Activated naive CD8-positive, alpha-beta T cell treated with anti-CD3 and anti-CD28 coated beads, Interleukin-2, amount 10 ng/mL, durations not matched to agents 7 days and 5 days (primary cell): Measurements from ENCODE around the gene FLRT2. TPM values are rescaled to one million over a fixed set of nuclear protein-coding genes. Genes with fewer than 3 reads are reported as not detected.

ENCODE experiments used
- ATAC-seq: fragments of 150-1000 bp; cut with Tn5 transposase; one replicate; pipeline ENCODE4 v1.10.0; 2021; ENCODE audit warnings: low read depth, moderate library complexity
- POLR2A ChIA-PET: fragments of 350-600 bp; sonication (Branson Sonifier 250); formaldehyde crosslinking; loops from one replicate; lab custom pipeline; 2021; ENCODE audit warnings: antibody characterized with exemption; lab: Charles Lee
- DNase-seq: peaks from one replicate; pipeline ENCODE4 v3.0.0; 2021
- H3K27ac Mint-ChIP-seq: one replicate; pipeline ENCODE4 v1.8.0; 2022; ENCODE audit warnings: mild to moderate bottlenecking, mixed read lengths
- H3K27me3 Mint-ChIP-seq: one replicate; pipeline ENCODE4 v1.8.0; 2022; ENCODE audit warnings: mild to moderate bottlenecking, moderate library complexity, mixed read lengths
- H3K36me3 Mint-ChIP-seq: one replicate; pipeline ENCODE4 v1.8.0; 2021; ENCODE audit warnings: mild to moderate bottlenecking, mixed read lengths
- H3K4me1 Mint-ChIP-seq: one replicate; pipeline ENCODE4 v1.8.0; 2021; ENCODE audit warnings: mixed read lengths
- H3K4me3 Mint-ChIP-seq: one replicate; pipeline ENCODE4 v1.8.0; 2022; ENCODE audit warnings: mild to moderate bottlenecking, moderate library complexity, mixed read lengths
- H3K9me3 Mint-ChIP-seq: one replicate; pipeline ENCODE4 v1.8.0; 2021; ENCODE audit warnings: mixed read lengths
- total RNA-seq, 2 experiments: library from RNA; stranded (reverse); gene quantifications; one replicate each; pipeline ENCODE4 v1.2.3, GENCODE V29; 2021

Gene FLRT2
- total RNA-seq, 2 experiments from 2014 or later, result not detected

DNA sequence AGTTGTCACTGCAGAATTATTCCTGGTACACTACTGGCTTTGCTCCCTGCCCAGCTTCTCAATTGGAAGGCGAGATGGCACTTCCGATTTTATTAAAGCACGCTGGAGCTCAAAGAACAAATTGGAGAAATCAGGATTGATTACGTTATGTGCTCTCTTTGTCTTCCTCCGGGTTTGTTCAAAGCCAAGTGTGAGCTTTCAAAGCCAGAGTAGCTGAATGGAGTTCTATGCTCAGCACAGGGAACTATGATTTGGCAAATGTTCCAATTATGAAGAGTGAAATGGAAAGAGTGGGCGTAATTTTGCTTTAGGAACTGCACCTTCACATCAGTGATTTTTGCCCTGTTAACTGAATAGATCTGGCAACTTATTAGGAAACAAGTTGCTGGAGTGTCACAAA, 72.4 kb downstream of the FLRT2 start:
- Mint-ChIP-seq H3K27ac (no peak overlapping the region), H3K4me3 (no peak overlapping the region), H3K9me3 (peaks cover 3% of the 10 kb centered on the region), H3K27me3 (no peaks in the 10 kb centered on the region), H3K4me1 (no peaks in the 10 kb centered on the region), H3K36me3 (no peaks in the 10 kb centered on the region)
- DNase-seq (no peak), ATAC-seq (no peak)
- POLR2A ChIA-PET, result no interaction called here

DNA sequence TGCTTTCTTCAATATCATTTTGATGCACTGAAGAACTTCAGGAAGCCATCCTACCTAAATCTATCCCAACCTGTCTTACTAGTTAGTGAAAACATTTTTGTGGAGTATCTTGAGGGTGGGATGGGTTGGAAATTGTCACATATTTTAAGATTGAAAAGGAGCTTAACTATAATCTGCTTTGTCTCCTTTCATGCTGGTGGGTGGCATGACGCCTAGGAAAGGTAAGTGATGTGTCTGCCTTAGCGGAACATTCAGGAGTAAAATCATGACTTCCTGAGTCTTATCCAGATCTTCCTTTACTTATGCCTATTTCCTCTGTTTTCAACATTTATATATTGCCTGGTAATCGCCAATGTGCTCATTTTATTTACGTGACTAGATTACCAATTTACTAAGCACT, 74.1 kb downstream of the FLRT2 start:
- no peak overlapping the region for H3K4me3 Mint-ChIP-seq

DNA sequence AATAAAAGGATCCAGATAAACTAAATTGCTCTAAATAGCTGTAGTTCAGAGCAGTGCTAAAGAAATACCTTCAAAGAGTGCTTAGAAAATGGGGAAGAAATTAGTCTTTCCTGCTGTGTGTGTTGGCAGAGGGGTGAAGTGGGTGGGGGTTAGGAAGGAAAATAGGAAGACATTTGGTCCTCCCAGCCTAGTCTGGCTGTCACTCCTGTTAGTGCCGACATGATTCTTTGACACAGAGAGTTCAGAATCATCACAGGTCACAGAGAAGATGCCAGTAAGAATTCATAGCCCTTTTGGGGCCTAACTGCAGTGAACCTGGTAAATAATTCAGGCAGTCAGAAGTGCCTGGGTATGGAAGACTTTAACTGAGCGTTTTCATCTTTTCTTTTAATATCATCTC, 74.8 kb downstream of the FLRT2 start:
- Mint-ChIP-seq H3K36me3 (no peaks in the 10 kb centered on the region), H3K4me3 (no peak overlapping the region), H3K27me3 (no peaks in the 10 kb centered on the region), H3K27ac (no peak overlapping the region), H3K9me3 (peaks cover 4% of the 10 kb centered on the region), H3K4me1 (no peaks in the 10 kb centered on the region)
- ATAC-seq (no peak), DNase-seq (no peak)
- POLR2A ChIA-PET, result no interaction called here

More for the DNA sequence above, 74.1 kb downstream of the FLRT2 start:
- no peak for DNase-seq
- no peaks in the 10 kb centered on the region for H3K36me3 Mint-ChIP-seq
- no peaks in the 10 kb centered on the region for H3K4me1 Mint-ChIP-seq
- peaks cover 4% of the 10 kb centered on the region for H3K9me3 Mint-ChIP-seq
- POLR2A ChIA-PET, result no interaction called here
- no peak overlapping the region for H3K27ac Mint-ChIP-seq
- ATAC-seq, result no peak
- no peaks in the 10 kb centered on the region for H3K27me3 Mint-ChIP-seq

DNA sequence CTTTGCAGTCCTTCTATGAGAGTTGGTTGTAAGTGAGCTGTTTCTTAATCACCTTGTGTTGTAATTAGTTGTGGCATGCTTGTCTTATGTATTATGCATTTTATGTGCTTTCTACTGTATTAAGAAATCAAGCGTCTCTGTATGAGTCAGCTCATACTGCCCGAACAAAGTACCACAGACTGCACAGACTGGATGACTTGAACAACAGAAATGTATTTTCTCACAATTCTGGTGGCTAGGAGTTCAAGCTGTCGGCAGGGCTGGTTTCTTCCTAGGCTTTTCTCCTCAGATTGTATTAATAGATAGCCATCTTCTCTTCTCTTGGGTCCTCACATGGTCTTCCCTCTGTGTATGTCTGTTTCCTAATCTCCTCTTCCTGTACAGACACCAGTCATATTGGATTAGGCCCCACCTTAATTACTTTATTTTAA, 77.7 kb downstream of the FLRT2 start:
- H3K4me3 Mint-ChIP-seq, result no peak overlapping the region
- no peaks in the 10 kb centered on the region for H3K4me1 Mint-ChIP-seq
- H3K36me3 Mint-ChIP-seq, result no peaks in the 10 kb centered on the region
- ATAC-seq (no peak), DNase-seq (no peak)
- no peak overlapping the region for H3K27ac Mint-ChIP-seq
- no peaks in the 10 kb centered on the region for H3K27me3 Mint-ChIP-seq
- peaks cover 6% of the 10 kb centered on the region for H3K9me3 Mint-ChIP-seq
- POLR2A ChIA-PET, result no interaction called here

DNA sequence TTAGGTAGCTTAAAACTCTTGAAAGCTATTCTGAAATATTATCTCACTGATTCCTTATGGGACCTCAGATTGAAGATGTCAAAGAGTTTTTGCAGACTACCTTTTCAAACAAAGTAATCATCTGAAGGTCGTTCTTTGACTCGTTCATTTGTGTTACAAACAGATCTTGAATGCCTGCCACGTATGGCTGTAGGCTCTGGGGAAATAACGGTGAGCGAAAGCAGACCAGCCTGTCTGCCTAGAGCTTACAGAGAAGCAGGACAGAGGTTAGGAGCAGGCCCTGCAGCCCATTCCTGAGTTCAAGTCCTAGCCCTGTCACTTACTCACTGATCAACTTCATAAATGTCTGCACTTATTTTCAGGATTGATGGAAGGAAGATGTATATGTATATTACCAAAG, 83.6 kb downstream of the FLRT2 start:
- POLR2A ChIA-PET, result interaction anchor here (0.6 kb wide), 1 partner anchor 1616 kb away, joined by 3 read pairs; no protein-coding TSS in a partner anchor
- Mint-ChIP-seq H3K36me3 (no peaks in the 10 kb centered on the region), H3K4me1 (no peaks in the 10 kb centered on the region), H3K27me3 (no peaks in the 10 kb centered on the region), H3K4me3 (no peak overlapping the region), H3K9me3 (peaks cover 2% of the 10 kb centered on the region), H3K27ac (no peak overlapping the region)
- ATAC-seq, result no peak
- DNase-seq, result no peak

DNA sequence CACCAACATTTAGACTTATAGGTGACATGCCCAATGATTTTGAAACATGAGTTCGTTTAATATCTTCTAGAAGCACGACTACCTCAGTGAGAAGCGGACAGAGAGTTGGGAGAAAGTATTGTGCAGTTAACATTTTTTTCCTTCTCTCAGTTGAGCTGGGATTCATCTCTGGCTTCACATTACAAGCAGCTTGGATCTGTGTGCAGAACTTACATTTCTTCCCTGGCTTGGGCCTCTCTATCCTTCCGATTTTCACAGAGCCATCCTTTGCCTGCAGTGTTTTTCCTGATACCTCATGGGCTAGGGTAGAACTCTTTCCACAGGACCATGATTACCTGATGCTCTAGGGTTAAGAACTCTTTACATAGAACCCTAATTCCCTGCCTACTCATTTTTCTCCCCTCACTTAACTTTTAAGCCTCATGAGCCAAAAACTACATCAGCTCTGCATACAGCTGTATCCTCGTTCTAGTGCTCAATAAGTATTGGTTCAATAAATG, 86.5 kb downstream of the FLRT2 start:
- POLR2A ChIA-PET, result no interaction called here
- no peaks in the 10 kb centered on the region for H3K36me3 Mint-ChIP-seq
- H3K27me3 Mint-ChIP-seq, result no peaks in the 10 kb centered on the region
- DNase-seq (no peak), ATAC-seq (no peak)
- no peaks in the 10 kb centered on the region for H3K9me3 Mint-ChIP-seq
- no peak overlapping the region for H3K4me3 Mint-ChIP-seq
- no peak overlapping the region for H3K27ac Mint-ChIP-seq
- no peaks in the 10 kb centered on the region for H3K4me1 Mint-ChIP-seq

DNA sequence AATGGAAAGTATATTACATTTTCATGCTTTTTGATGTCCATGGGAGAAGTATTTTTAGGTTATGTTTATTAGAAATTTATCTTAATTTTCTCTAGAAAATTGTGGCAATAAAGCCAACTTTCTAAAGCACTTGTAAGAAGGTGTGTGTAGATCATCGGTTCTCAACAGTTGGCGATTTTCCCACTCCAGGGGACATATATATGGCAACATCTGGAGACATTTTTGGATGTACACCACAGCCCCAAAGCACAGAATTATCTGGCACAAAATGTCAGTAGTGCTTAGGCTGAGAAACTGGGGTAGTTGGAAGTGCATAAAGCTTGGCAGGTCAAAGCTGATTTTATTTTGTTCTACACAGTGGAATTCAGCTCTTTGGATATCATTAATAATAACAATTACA, 86.9 kb downstream of the FLRT2 start:
- Mint-ChIP-seq H3K27me3 (no peaks in the 10 kb centered on the region), H3K4me1 (no peaks in the 10 kb centered on the region), H3K36me3 (no peaks in the 10 kb centered on the region), H3K27ac (no peak overlapping the region), H3K9me3 (no peaks in the 10 kb centered on the region), H3K4me3 (no peak overlapping the region)
- POLR2A ChIA-PET, result no interaction called here
- ATAC-seq (no peak), DNase-seq (no peak)

DNA sequence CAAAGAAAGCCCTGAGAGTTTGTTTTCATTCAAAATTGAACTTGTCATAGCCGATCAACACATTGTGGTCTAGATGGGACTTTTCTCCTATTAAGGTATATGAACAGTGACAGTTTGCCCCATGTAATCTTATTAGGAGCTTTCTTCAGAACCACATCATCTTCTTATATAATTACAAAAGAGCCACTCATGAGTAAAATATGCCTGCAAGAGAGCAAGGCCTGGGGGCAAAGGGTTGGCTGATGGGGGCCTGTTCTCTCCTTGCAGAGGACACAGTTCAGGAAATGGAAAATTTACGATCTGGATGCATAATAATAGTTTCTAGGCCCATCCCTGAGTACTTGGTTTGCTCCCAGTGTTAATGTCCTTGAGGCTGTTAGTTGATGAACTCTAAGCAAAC, 87.8 kb downstream of the FLRT2 start:
- POLR2A ChIA-PET, result no interaction called here
- Mint-ChIP-seq H3K4me1 (no peaks in the 10 kb centered on the region), H3K27me3 (no peaks in the 10 kb centered on the region)

DNA sequence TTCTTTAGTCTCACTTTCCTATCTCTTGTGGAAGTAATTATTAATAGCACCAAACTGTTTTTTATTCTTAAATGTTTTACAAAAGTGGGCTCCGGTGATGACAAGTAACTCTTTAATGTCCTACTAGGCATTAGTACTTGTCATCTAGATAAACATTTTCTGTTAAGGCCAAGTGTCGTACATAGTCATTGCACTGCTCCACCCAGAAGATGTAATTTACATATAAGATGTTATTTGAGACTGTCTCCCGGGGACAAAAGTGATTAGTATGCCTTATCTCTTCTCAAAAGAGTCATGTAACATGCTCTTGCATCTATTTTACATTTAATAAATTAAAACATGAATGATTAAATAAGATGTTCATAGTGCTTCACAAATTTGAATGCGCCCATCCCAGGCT, 88.4 kb downstream of the FLRT2 start:
- no peak for ATAC-seq
- no peaks in the 10 kb centered on the region for H3K4me1 Mint-ChIP-seq
- H3K36me3 Mint-ChIP-seq, result no peaks in the 10 kb centered on the region
- POLR2A ChIA-PET, result no interaction called here
- H3K9me3 Mint-ChIP-seq, result no peaks in the 10 kb centered on the region
- no peak for DNase-seq
- no peak overlapping the region for H3K4me3 Mint-ChIP-seq
- H3K27ac Mint-ChIP-seq, result no peak overlapping the region
- H3K27me3 Mint-ChIP-seq, result no peaks in the 10 kb centered on the region

More for the DNA sequence above, 87.8 kb downstream of the FLRT2 start:
- Mint-ChIP-seq H3K27ac (no peak overlapping the region), H3K4me3 (no peak overlapping the region), H3K36me3 (no peaks in the 10 kb centered on the region), H3K9me3 (no peaks in the 10 kb centered on the region)
- ATAC-seq (no peak), DNase-seq (no peak)

DNA sequence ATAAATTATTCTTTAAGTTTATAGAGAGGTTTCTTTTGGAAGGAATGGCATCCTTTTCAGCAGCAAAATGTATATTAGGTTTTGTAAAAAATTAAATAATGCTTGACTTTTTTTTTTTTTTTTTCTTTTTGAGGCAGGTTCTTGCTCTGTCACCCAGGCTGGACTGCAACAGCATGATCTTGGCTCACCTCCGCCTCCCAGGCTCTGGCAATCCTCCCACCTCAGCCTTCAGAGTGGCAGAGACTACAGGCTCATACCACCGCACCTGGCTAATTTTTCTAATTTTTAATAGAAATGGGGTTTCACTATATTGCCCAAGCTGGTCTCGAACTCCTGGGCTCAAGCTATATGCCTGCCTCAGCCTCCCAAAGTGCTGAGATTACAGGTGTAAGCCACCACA, 89.0 kb downstream of the FLRT2 start:
- no peak overlapping the region for H3K4me3 Mint-ChIP-seq
- no peak for DNase-seq
- ATAC-seq, result no peak
- no peaks in the 10 kb centered on the region for H3K36me3 Mint-ChIP-seq
- H3K27ac Mint-ChIP-seq, result no peak overlapping the region
- no peaks in the 10 kb centered on the region for H3K9me3 Mint-ChIP-seq
- POLR2A ChIA-PET, result no interaction called here
- no peaks in the 10 kb centered on the region for H3K27me3 Mint-ChIP-seq
- no peaks in the 10 kb centered on the region for H3K4me1 Mint-ChIP-seq

DNA sequence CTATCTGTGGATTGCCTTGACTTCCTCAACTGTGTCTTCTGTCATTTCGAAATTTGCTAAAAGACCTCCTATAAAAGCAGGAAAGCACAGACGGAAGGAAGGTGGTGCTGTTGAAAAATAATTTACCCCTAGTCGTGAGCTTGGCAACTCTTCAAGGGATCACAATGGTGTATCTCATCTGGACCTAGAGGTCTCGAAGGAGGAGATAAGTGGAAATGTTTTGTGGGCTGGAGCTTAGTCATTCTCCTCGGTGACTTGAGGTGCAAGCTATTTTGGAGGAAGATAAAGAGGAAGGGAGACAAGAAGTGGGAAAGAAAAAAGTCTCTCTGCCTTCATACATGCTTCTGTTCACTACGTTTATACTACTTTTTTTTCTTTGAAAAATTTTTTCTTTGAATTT, 89.9 kb downstream of the FLRT2 start:
- DNase-seq (no peak), ATAC-seq (no peak)
- Mint-ChIP-seq H3K36me3 (no peaks in the 10 kb centered on the region), H3K27me3 (no peaks in the 10 kb centered on the region), H3K4me3 (no peak overlapping the region), H3K4me1 (no peaks in the 10 kb centered on the region), H3K27ac (no peak overlapping the region), H3K9me3 (no peaks in the 10 kb centered on the region)
- POLR2A ChIA-PET, result no interaction called here

DNA sequence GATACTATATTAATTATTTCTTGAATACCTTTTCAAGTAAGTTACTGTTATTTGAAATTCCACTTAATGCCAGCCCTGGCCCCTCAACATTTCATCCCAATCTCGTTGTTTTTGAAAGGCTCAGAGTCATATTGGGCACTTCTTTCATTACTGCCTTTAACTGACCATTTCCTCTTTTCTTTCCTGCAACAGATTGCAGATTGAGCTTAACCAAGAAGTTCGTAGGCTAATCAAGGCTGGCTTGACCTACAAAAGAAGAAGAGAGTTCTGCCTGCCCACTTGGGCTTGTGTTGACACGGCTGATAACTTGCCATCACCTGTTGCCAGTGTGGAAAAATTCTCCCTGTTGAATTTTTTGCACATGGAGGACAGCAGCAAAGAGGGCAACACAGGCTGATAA, 91.0 kb downstream of the FLRT2 start:
- POLR2A ChIA-PET, result no interaction called here
- Mint-ChIP-seq H3K4me3 (no peak overlapping the region), H3K9me3 (no peaks in the 10 kb centered on the region)

DNA sequence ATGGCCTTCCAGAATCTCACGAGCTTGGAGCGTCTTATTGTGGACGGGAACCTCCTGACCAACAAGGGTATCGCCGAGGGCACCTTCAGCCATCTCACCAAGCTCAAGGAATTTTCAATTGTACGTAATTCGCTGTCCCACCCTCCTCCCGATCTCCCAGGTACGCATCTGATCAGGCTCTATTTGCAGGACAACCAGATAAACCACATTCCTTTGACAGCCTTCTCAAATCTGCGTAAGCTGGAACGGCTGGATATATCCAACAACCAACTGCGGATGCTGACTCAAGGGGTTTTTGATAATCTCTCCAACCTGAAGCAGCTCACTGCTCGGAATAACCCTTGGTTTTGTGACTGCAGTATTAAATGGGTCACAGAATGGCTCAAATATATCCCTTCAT, 92.2 kb downstream of the FLRT2 start:
- Mint-ChIP-seq H3K27ac (no peak overlapping the region), H3K36me3 (no peaks in the 10 kb centered on the region), H3K4me3 (no peak overlapping the region), H3K9me3 (no peaks in the 10 kb centered on the region), H3K4me1 (no peaks in the 10 kb centered on the region), H3K27me3 (no peaks in the 10 kb centered on the region)
- ATAC-seq, result no peak
- no peak for DNase-seq
- POLR2A ChIA-PET, result no interaction called here

More for the DNA sequence above, 91.0 kb downstream of the FLRT2 start:
- no peaks in the 10 kb centered on the region for H3K36me3 Mint-ChIP-seq
- no peaks in the 10 kb centered on the region for H3K4me1 Mint-ChIP-seq
- H3K27me3 Mint-ChIP-seq, result no peaks in the 10 kb centered on the region
- DNase-seq (no peak), ATAC-seq (no peak)
- no peak overlapping the region for H3K27ac Mint-ChIP-seq

DNA sequence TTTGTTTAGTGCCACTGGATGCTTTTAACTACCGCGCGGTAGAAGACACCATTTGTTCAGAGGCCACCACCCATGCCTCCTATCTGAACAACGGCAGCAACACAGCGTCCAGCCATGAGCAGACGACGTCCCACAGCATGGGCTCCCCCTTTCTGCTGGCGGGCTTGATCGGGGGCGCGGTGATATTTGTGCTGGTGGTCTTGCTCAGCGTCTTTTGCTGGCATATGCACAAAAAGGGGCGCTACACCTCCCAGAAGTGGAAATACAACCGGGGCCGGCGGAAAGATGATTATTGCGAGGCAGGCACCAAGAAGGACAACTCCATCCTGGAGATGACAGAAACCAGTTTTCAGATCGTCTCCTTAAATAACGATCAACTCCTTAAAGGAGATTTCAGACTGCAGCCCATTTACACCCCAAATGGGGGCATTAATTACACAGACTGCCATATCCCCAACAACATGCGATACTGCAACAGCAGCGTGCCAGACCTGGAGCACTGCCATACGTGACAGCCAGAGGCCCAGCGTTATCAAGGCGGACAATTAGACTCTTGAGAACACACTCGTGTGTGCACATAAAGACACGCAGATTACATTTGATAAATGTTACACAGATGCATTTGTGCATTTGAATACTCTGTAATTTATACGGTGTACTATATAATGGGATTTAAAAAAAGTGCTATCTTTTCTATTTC, 93.2 kb downstream of the FLRT2 start:
- no peaks in the 10 kb centered on the region for H3K9me3 Mint-ChIP-seq
- no peak overlapping the region for H3K27ac Mint-ChIP-seq
- H3K4me3 Mint-ChIP-seq, result no peak overlapping the region
- POLR2A ChIA-PET, result no interaction called here
- H3K4me1 Mint-ChIP-seq, result no peaks in the 10 kb centered on the region
- ATAC-seq, result no peak
- no peaks in the 10 kb centered on the region for H3K36me3 Mint-ChIP-seq
- DNase-seq, result no peak
- H3K27me3 Mint-ChIP-seq, result no peaks in the 10 kb centered on the region
